GM08714 (cell line): Measurements from ENCODE around the gene OR10A2.
"Not testable (repeated sequence)": the region's sequence is repeated elsewhere in the genome, so short reads cannot be mapped to it uniquely, and the experiment has no call there.

Experiments used
- H3K4me3 ChIP-seq: fragments of 200-500 bp; sonication (Bioruptor generic); 2 replicates; pipeline ENCODE4 v1.5.1; 2014; ENCODE audit warnings: mild to moderate bottlenecking, low read length, inconsistent platforms
- ZNF274 ChIP-seq: IDR thresholded peaks from 2 replicates; pipeline ENCODE4 v1.6.1; 2012; ENCODE audit warnings: mild to moderate bottlenecking, low read depth, low read length

Gene OR10A2

GRCh38 chr11:6856871-6857270, 6.0 kb upstream of the OR10A2 start:
- no peak for TF ChIP-seq ZNF274
- H3K4me3 ChIP-seq: no peak overlapping the region

GRCh38 chr11:6864438-6864837, 1.6 kb downstream of the OR10A2 start:
- no peak overlapping the region for H3K4me3 ChIP-seq
- no peak for TF ChIP-seq ZNF274

- no peak overlapping the region for H3K4me3 ChIP-seq
- no peak for TF ChIP-seq ZNF274
These were observed 8.4 kb downstream of the OR10A2 start for GRCh38 chr11:6871278-6871677.

- no peak overlapping the region for H3K4me3 ChIP-seq
- TF ChIP-seq ZNF274: no peak
These were observed 12.9 kb downstream of the OR10A2 start for GRCh38 chr11:6875761-6876160.

GRCh38 chr11:6876325-6876724, 13.5 kb downstream of the OR10A2 start, which contains the start of gene OR10A4:
OR10A4 (plus strand) TSS chr11:6876625; CDS start chr11:6876648, 23 bp downstream.
- TF ChIP-seq ZNF274: no peak

GRCh38 chr11:6876914-6877313, 14.1 kb downstream of the OR10A2 start:
- no peak overlapping the region for H3K4me3 ChIP-seq
- no peak for TF ChIP-seq ZNF274

More at GRCh38 chr11:6876325-6876724, 13.5 kb downstream of the OR10A2 start, which contains the start of gene OR10A4:
- H3K4me3 ChIP-seq: no peak within 1 kb of the TSS

GRCh38 chr11:6882751-6883150, 19.9 kb downstream of the OR10A2 start:
- no peak overlapping the region for H3K4me3 ChIP-seq
- TF ChIP-seq ZNF274: no peak

GRCh38 chr11:6887711-6888110, 24.9 kb downstream of the OR10A2 start:
- H3K4me3 ChIP-seq: not testable (repeated sequence)

- H3K4me3 ChIP-seq: no peak overlapping the region
- no peak for TF ChIP-seq ZNF274
These were observed 26.0 kb downstream of the OR10A2 start for GRCh38 chr11:6888830-6889229.

- no peak for TF ChIP-seq ZNF274
- H3K4me3 ChIP-seq: no peak overlapping the region
These were observed 27.0 kb downstream of the OR10A2 start for GRCh38 chr11:6889835-6890234.

- TF ChIP-seq ZNF274: no peak
- no peak within 1 kb of the TSS for H3K4me3 ChIP-seq
These were observed 29.5 kb downstream of the OR10A2 start, which contains the start of gene OR2D2 for GRCh38 chr11:6892400-6892799. OR2D2 (minus strand) TSS chr11:6892500; CDS start chr11:6892500, 0 bp downstream.

- no peak for TF ChIP-seq ZNF274
- H3K4me3 ChIP-seq: no peak overlapping the region
These were observed 31.2 kb downstream of the OR10A2 start for GRCh38 chr11:6894097-6894496.

- no peak for TF ChIP-seq ZNF274
- H3K4me3 ChIP-seq: no peak overlapping the region
These were observed 32.2 kb downstream of the OR10A2 start for GRCh38 chr11:6895010-6895409.

GRCh38 chr11:6898911-6899310, 36.1 kb downstream of the OR10A2 start:
- no peak overlapping the region for H3K4me3 ChIP-seq
- TF ChIP-seq ZNF274: no peak

- no peak for TF ChIP-seq ZNF274
- H3K4me3 ChIP-seq: no peak overlapping the region
These were observed 37.6 kb downstream of the OR10A2 start for GRCh38 chr11:6900327-6900999.

- H3K4me3 ChIP-seq: not testable (repeated sequence)
These were observed 41.9 kb downstream of the OR10A2 start for GRCh38 chr11:6904804-6905203.

- H3K4me3 ChIP-seq: no peak overlapping the region
- TF ChIP-seq ZNF274: no peak
These were observed 48.5 kb downstream of the OR10A2 start for GRCh38 chr11:6911378-6911777.
